ENCODE data around the gene RPS14. TPM values are rescaled to one million over a fixed set of nuclear protein-coding genes. Genes with fewer than 3 reads are reported as not detected.

Gene RPS14
- total and polyA plus RNA-seq, 2 of the 8 experiments (the other 6 are each of a cell fraction or from before 2014, with no cell fraction given) = 2,548 to 6,423 TPM

- TF ChIP-seq CHD7 (IDR thresholded peaks at IDR 0.05; ENCODE audit: insufficient replicate concordance, low read length) = no peak
- no peak for TF ChIP-seq CHD1 (IDR thresholded peaks at IDR 0.05; ENCODE audit: low read depth, low read length)
- TF ChIP-seq ZNF274 (IDR thresholded peaks at IDR 0.05; ENCODE audit: borderline replicate concordance, extremely low read depth, low read length) = no peak
- no peak for TF ChIP-seq RBBP5 (IDR thresholded peaks at IDR 0.05; ENCODE audit: borderline replicate concordance, low read depth, low read length)
- no peak for TF ChIP-seq POU5F1 (IDR thresholded peaks at IDR 0.05; ENCODE audit: low read depth, low read length)
Observed at GRCh38 chr5:150460781-150461180, 11.2 kb upstream of the RPS14 start (continued).
